IMR-90 (cell line): Measurements from ENCODE around the gene ASAP2.

Experiments used
- CEBPB ChIP-seq: IDR thresholded peaks from 2 replicates; pipeline ENCODE4 v1.6.1; 2012; ENCODE audit warnings: low read depth, low read length, improper control_type of control experiment
- POLR2A ChIP-seq: IDR thresholded peaks from 2 replicates; pipeline ENCODE4 v1.6.1; 2012; ENCODE audit warnings: mild to moderate bottlenecking, low read depth, low read length
- RAD21 ChIP-seq: IDR thresholded peaks from 2 replicates; pipeline ENCODE4 v1.6.1; 2012; ENCODE audit warnings: low read length, improper control_type of control experiment
- RFX5 ChIP-seq: IDR thresholded peaks from 2 replicates; pipeline ENCODE4 v1.8.0; 2012; ENCODE audit warnings: low read depth, mild to moderate bottlenecking, low read length, moderate library complexity
- TF ChIP-seq, protein P1 (sequence below): conservative IDR thresholded peaks from 2 replicates; pipeline ENCODE4 v1.5.1; 2012; ENCODE audit warnings: mild to moderate bottlenecking, low read depth, low read length, improper control_type of control experiment
- TF ChIP-seq, protein P2 (sequence below): fragments of 150-350 bp; IDR thresholded peaks from 2 replicates; pipeline ENCODE4 v1.6.1; 2017; ENCODE audit warnings: mild to moderate bottlenecking, antibody characterized with exemption, low read length, low read depth

GRCh38 chr2:9407363-9407811, 200.8 kb downstream of the ASAP2 start:
- TF ChIP-seq, protein P1, sequence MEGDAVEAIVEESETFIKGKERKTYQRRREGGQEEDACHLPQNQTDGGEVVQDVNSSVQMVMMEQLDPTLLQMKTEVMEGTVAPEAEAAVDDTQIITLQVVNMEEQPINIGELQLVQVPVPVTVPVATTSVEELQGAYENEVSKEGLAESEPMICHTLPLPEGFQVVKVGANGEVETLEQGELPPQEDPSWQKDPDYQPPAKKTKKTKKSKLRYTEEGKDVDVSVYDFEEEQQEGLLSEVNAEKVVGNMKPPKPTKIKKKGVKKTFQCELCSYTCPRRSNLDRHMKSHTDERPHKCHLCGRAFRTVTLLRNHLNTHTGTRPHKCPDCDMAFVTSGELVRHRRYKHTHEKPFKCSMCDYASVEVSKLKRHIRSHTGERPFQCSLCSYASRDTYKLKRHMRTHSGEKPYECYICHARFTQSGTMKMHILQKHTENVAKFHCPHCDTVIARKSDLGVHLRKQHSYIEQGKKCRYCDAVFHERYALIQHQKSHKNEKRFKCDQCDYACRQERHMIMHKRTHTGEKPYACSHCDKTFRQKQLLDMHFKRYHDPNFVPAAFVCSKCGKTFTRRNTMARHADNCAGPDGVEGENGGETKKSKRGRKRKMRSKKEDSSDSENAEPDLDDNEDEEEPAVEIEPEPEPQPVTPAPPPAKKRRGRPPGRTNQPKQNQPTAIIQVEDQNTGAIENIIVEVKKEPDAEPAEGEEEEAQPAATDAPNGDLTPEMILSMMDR: no peak
- no peak for TF ChIP-seq POLR2A
- no peak for TF ChIP-seq CEBPB
- TF ChIP-seq, protein P2, sequence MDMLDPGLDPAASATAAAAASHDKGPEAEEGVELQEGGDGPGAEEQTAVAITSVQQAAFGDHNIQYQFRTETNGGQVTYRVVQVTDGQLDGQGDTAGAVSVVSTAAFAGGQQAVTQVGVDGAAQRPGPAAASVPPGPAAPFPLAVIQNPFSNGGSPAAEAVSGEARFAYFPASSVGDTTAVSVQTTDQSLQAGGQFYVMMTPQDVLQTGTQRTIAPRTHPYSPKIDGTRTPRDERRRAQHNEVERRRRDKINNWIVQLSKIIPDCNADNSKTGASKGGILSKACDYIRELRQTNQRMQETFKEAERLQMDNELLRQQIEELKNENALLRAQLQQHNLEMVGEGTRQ: no peak
- TF ChIP-seq RFX5: no peak
- no peak for TF ChIP-seq RAD21
